ENCODE measurements around the gene DHRS12. TPM values are rescaled to one million over a fixed set of nuclear protein-coding genes. Genes with fewer than 3 reads are reported as not detected.
A peak's percentile ranks its signal among the peaks of the same experiment; 100 is the strongest.

The DHRS12 gene
- total and polyA plus RNA-seq, 4 donors = 11.8 to 23.5 (median 14.5) TPM

DNA sequence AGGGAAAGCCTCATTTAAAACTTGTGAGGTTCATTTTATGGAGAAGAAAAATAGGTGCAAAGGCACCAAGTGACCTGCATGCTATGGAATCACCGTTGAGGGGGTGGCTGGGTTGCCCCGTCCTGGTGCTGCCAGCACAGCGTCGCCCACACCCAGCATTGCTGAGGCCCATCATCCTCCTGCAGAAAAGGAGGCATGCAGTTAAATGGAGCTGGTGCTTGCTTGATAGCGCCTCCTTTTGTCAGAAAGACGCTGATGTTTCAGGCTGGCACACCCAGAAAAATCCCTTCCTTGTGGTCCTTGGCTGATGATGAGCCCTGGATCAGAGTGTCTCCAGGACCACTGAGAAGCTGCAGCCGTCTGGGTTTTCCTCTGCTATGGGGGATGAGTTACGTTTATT lies 36.9 kb downstream of the DHRS12 start:
- intact Hi-C loops (cut with DNase I) = no loop called here
- Histone ChIP-seq H3K9me3 (ENCODE audit: control insufficient read depth, low read length) (no peaks in the 10 kb centered on the region), H3K36me3 (ENCODE audit: control insufficient read depth in 1 of 2, insufficient read depth in 2 of 2, low read length in 1 of 2) (no peaks in the 10 kb centered on the region), H3K4me3 (ENCODE audit: low read length in 2 of 2) (no peak overlapping the region), H3K27me3 (ENCODE audit: control insufficient read depth in 1 of 2, insufficient read depth in 2 of 2, low read length in 1 of 2) (no peaks in the 10 kb centered on the region), H3K4me1 (ENCODE audit: control insufficient read depth in 1 of 2, insufficient read depth in 2 of 2, low read length in 2 of 2) (no peaks in the 10 kb centered on the region), H3K27ac (ENCODE audit: low read depth in 1 of 2, low read length in 2 of 2) (no peak overlapping the region)
- no peak for ATAC-seq (ENCODE audit: low FRiP score)
- DNase-seq = no peak
- 85 to 88% methylated on average over 8 of the region's 8 CpGs for WGBS, 2 donors

DNA sequence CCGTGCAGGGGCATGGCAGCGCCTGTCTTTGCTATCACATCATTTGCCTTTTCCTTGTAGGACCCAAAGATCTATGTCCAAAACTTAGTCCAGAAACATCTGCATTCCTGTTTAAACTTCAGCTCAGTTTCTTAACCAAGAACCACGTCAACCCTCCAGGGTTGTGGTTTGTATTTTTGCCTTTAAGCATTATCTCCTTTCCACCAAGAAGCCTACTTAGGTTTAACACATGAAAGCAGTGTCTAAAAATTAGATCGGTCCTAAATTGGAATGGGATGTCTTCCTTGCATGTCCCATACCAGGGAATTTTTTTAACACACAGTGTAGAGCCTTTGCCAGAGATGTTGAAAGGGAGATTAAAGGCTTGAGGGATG lies 38.8 kb downstream of the DHRS12 start:
- intact Hi-C loops (cut with DNase I) = no loop called here
- no peak for ATAC-seq (ENCODE audit: low FRiP score)
- no peak overlapping the region for H3K4me3 ChIP-seq (ENCODE audit: low read length in 2 of 2)

DNA sequence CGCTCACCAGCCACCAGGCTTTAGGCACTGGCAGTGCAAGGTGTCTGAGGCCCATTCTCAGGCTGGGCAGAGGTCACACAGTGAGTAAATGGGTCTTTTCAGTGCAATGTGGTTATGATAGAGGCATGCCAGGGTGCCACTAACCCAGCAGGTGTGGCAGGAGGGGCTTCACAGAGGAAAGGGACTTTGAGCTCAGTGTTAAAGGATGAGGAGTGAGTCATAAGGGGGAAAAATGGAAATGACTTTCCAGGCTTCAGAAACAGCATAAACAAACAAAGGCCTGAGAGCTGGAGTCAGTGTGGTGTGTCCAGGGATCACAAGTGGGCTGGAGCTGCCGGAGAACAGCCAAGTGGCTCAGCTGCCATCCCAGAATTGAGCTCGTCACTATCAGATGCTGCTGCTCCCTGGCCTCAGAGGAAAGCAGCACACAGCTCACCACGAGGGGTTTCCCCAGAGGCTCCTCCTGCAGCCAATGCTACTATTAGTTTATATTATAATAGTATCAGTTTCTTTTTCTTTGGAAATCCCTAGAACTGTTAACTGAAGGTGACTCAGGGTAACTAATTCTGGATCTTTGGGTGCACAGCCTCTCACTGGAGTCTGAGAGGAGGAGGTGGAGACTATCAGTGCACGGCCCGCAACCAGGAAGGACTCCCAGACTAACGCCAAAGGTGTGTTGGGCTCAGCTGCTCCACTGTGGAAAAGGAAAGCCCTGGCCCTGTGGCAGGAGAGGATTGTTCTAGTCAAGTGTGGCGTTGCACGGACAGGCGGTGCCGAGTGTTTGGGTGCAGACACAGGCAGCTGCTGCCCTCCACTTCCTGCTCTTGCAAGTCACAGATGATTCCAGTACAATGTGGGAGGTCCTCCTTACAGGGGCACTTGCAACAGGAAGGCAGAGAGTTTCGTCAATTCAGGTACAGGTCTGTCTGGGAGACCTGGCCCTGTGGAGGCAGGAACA lies 39.5 kb downstream of the DHRS12 start:
- DNase-seq (peak; percentile 75 to 78), ATAC-seq (ENCODE audit: low FRiP score) (peak; percentile 92)
- Histone ChIP-seq H3K4me3 (ENCODE audit: low read length in 2 of 2) (no peak overlapping the region), H3K9me3 (ENCODE audit: control insufficient read depth, low read length) (no peaks in the 10 kb centered on the region), H3K36me3 (ENCODE audit: control insufficient read depth in 1 of 2, insufficient read depth in 2 of 2, low read length in 1 of 2) (no peaks in the 10 kb centered on the region), H3K27ac (ENCODE audit: low read depth in 1 of 2, low read length in 2 of 2) (peak overlapping the region in 1 of 2 donors; percentile 94), H3K27me3 (ENCODE audit: control insufficient read depth in 1 of 2, insufficient read depth in 2 of 2, low read length in 1 of 2) (no peaks in the 10 kb centered on the region), H3K4me1 (ENCODE audit: control insufficient read depth in 1 of 2, insufficient read depth in 2 of 2, low read length in 2 of 2) (no peaks in the 10 kb centered on the region)
- intact Hi-C loops (cut with DNase I) = loop anchor here in 1 of 2 donors (5.0 kb wide), 1 partner anchor 38 kb away; the partner anchor contains the start of gene DHRS12
- WGBS, 2 donors = 16 to 19% methylated on average over 12 of the region's 12 CpGs

More for the DNA sequence above, 38.8 kb downstream of the DHRS12 start:
- no peak for DNase-seq
- Histone ChIP-seq H3K9me3 (ENCODE audit: control insufficient read depth, low read length) (no peaks in the 10 kb centered on the region), H3K36me3 (ENCODE audit: control insufficient read depth in 1 of 2, insufficient read depth in 2 of 2, low read length in 1 of 2) (no peaks in the 10 kb centered on the region), H3K27me3 (ENCODE audit: control insufficient read depth in 1 of 2, insufficient read depth in 2 of 2, low read length in 1 of 2) (no peaks in the 10 kb centered on the region), H3K27ac (ENCODE audit: low read depth in 1 of 2, low read length in 2 of 2) (peak overlapping the region in 1 of 2 donors; percentile 94), H3K4me1 (ENCODE audit: control insufficient read depth in 1 of 2, insufficient read depth in 2 of 2, low read length in 2 of 2) (no peaks in the 10 kb centered on the region)
- 78 to 84% methylated on average over 4 of the region's 4 CpGs for WGBS, 2 donors

DNA sequence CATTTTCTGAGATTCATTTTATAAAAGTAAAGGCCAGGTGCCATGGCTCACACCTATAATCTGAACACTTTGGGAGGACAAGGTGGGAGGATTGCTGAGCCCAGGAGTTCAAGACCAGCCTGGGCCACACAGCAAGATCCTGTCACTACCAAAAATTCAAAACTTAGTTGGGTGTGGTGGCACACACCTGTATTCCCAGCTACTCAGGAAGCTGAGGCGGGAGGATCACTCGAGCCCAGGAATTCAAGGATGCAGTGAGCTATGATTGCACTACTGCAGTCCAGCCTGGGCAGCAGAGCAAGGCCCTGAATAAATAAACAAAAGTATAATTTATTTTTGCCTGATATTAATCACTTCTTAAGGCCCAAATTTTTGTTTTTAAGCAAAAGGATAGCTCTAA lies 40.5 kb downstream of the DHRS12 start:
- DNase-seq = no peak
- Histone ChIP-seq H3K9me3 (ENCODE audit: control insufficient read depth, low read length) (no peaks in the 10 kb centered on the region), H3K4me3 (ENCODE audit: low read length in 2 of 2) (no peak overlapping the region), H3K27ac (ENCODE audit: low read depth in 1 of 2, low read length in 2 of 2) (peak overlapping the region in 1 of 2 donors; percentile 38), H3K27me3 (ENCODE audit: control insufficient read depth in 1 of 2, insufficient read depth in 2 of 2, low read length in 1 of 2) (no peaks in the 10 kb centered on the region), H3K4me1 (ENCODE audit: control insufficient read depth in 1 of 2, insufficient read depth in 2 of 2, low read length in 2 of 2) (no peaks in the 10 kb centered on the region), H3K36me3 (ENCODE audit: control insufficient read depth in 1 of 2, insufficient read depth in 2 of 2, low read length in 1 of 2) (peaks cover 0 to 1% of the 10 kb centered on the region in 2 donors)
- ATAC-seq (ENCODE audit: low FRiP score) = no peak
- intact Hi-C loops (cut with DNase I) = loop anchor here in 1 of 2 donors (5.0 kb wide), 1 partner anchor 39 kb away; the partner anchor contains the start of gene DHRS12
- 77 to 79% methylated on average over 2 of the region's 2 CpGs for WGBS, 2 donors

DNA sequence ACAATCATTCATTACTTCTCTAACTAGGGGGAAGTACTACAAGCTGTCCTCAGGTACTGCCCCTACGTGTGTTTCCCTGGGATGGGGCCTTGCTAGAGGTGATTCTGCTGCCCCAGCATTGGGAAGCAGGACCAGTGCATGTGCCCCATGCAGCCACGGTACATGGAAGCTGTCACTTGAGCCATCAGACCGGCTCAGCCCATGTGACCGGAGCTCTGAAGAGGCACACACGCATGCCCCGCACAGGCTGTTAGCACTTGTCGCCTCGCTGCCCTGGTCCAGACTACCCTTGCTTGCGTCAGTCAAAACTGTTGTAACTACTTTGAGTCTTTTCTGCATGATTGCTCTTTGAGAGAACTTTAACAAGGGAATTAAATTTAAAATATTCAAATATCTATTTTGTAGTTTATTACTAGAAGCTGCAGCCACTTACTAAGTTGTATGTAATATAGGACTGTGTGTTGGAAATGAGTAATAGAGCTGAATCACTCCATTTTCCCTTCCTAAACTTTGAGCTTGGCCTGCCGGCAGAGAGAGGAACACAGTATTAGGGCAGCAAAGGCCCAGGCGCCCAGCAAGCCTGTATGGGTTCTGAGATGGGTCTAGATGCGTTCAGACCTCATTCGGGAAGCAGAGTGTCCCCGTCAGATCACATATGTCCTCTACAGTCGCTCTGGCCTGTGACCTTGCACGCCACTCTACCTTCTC lies 42.2 kb downstream of the DHRS12 start:
- Histone ChIP-seq H3K27me3 (ENCODE audit: control insufficient read depth in 1 of 2, insufficient read depth in 2 of 2, low read length in 1 of 2) (no peaks in the 10 kb centered on the region), H3K9me3 (ENCODE audit: control insufficient read depth, low read length) (no peaks in the 10 kb centered on the region), H3K4me3 (ENCODE audit: low read length in 2 of 2) (no peak overlapping the region), H3K4me1 (ENCODE audit: control insufficient read depth in 1 of 2, insufficient read depth in 2 of 2, low read length in 2 of 2) (no peaks in the 10 kb centered on the region), H3K27ac (ENCODE audit: low read depth in 1 of 2, low read length in 2 of 2) (no peak overlapping the region), H3K36me3 (ENCODE audit: control insufficient read depth in 1 of 2, insufficient read depth in 2 of 2, low read length in 1 of 2) (peaks cover 2 to 7% of the 10 kb centered on the region in 2 donors)
- intact Hi-C loops (cut with DNase I) = loop anchor here in 1 of 2 donors (5.0 kb wide), 1 partner anchor 41 kb away; the partner anchor contains the start of gene DHRS12
- DNase-seq = peak in 1 of 2 donors; percentile 72
- ATAC-seq (ENCODE audit: low FRiP score) = no peak
- WGBS, 2 donors = 93 to 95% methylated on average over 16 of the region's 16 CpGs

DNA sequence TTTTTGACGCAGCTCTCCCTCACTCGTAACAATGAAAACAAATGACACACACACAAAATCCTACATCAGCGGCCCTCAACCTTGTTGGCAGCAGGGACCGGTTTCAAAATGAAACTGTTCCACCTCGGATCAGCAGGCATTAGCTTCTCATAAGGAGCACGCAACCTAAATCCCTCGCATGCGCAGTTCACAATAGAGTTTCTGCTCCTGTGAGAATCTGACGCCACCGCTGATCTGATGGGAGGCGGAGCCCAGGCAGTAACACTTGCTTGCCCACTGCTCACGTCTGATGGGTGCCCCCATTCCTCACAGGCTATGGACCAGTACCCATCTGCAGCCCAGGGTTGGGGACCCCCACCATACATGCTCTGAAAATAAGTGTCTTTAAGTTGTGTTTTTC lies 43.4 kb downstream of the DHRS12 start:
- 29 to 36% methylated on average over 12 of the region's 12 CpGs for WGBS, 2 donors
- H3K4me3 ChIP-seq (ENCODE audit: low read length in 2 of 2) = no peak overlapping the region
- peaks cover 6 to 7% of the 10 kb centered on the region in 2 donors for H3K36me3 ChIP-seq (ENCODE audit: control insufficient read depth in 1 of 2, insufficient read depth in 2 of 2, low read length in 1 of 2)
- intact Hi-C loops (cut with DNase I) = loop anchor here in 1 of 2 donors (5.0 kb wide), 1 partner anchor 42 kb away; the partner anchor contains the start of gene DHRS12
- no peaks in the 10 kb centered on the region for H3K27me3 ChIP-seq (ENCODE audit: control insufficient read depth in 1 of 2, insufficient read depth in 2 of 2, low read length in 1 of 2)
- DNase-seq = peak; percentile 73 to 75
- peak overlapping the region in 1 of 2 donors; percentile 72 for H3K27ac ChIP-seq (ENCODE audit: low read depth in 1 of 2, low read length in 2 of 2)
- peak; percentile 37 for ATAC-seq (ENCODE audit: low FRiP score)
- H3K9me3 ChIP-seq (ENCODE audit: control insufficient read depth, low read length) = no peaks in the 10 kb centered on the region
- no peaks in the 10 kb centered on the region for H3K4me1 ChIP-seq (ENCODE audit: control insufficient read depth in 1 of 2, insufficient read depth in 2 of 2, low read length in 2 of 2)

DNA sequence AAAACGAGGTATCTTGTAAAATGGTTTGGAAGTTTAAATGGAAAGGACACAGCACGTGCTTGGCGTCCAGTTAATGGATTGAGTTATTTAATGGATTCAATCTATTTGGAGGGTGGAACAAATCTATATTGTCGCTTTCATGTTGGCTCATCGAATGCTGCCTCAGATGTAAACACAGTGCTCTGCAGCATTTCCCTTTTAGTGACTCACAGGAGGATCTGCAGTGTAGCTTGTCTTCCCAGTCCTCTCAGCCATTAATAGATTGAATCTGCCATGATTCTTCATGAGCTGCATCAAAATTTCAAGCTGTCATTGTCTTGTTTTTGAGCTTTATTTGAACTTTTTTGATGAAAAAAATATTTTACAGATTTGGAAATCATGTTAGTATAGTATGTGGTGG lies 44.7 kb downstream of the DHRS12 start:
- Histone ChIP-seq H3K36me3 (ENCODE audit: control insufficient read depth in 1 of 2, insufficient read depth in 2 of 2, low read length in 1 of 2) (peaks cover 6 to 7% of the 10 kb centered on the region in 2 donors), H3K4me3 (ENCODE audit: low read length in 2 of 2) (no peak overlapping the region), H3K27ac (ENCODE audit: low read depth in 1 of 2, low read length in 2 of 2) (no peak overlapping the region), H3K27me3 (ENCODE audit: control insufficient read depth in 1 of 2, insufficient read depth in 2 of 2, low read length in 1 of 2) (no peaks in the 10 kb centered on the region), H3K4me1 (ENCODE audit: control insufficient read depth in 1 of 2, insufficient read depth in 2 of 2, low read length in 2 of 2) (no peaks in the 10 kb centered on the region), H3K9me3 (ENCODE audit: control insufficient read depth, low read length) (no peaks in the 10 kb centered on the region)
- no peak for ATAC-seq (ENCODE audit: low FRiP score)
- DNase-seq = no peak
- intact Hi-C loops (cut with DNase I) = no loop called here
- 93 to 94% methylated on average over 5 of the region's 5 CpGs for WGBS, 2 donors

DNA sequence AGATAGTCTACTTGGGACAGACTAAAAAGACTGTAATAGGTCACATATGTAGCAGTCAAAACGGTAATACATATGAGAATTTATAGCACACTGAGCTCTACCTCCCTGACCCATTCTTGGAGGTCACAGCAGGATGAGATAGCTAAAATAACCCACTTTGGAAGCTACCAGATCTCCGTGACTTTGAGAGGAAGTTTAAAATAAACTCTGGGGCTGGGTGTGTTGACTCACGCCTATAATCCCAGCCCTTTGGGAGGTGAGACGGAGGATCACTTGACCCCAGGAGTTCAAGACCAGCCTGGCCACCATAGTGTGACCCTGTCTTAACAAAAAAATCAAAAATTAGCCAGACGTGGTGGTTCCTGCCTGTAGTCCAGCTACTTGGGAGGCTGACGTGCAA lies 45.3 kb downstream of the DHRS12 start:
- H3K4me1 ChIP-seq (ENCODE audit: control insufficient read depth in 1 of 2, insufficient read depth in 2 of 2, low read length in 2 of 2) = no peaks in the 10 kb centered on the region
- H3K27me3 ChIP-seq (ENCODE audit: control insufficient read depth in 1 of 2, insufficient read depth in 2 of 2, low read length in 1 of 2) = no peaks in the 10 kb centered on the region
- H3K9me3 ChIP-seq (ENCODE audit: control insufficient read depth, low read length) = no peaks in the 10 kb centered on the region
- DNase-seq = no peak
- no peak overlapping the region for H3K4me3 ChIP-seq (ENCODE audit: low read length in 2 of 2)
- intact Hi-C loops (cut with DNase I) = no loop called here
- 75 to 88% methylated on average over 6 of the region's 6 CpGs for WGBS, 2 donors
- no peak overlapping the region for H3K27ac ChIP-seq (ENCODE audit: low read depth in 1 of 2, low read length in 2 of 2)
- no peak for ATAC-seq (ENCODE audit: low FRiP score)
- peaks cover 6 to 7% of the 10 kb centered on the region in 2 donors for H3K36me3 ChIP-seq (ENCODE audit: control insufficient read depth in 1 of 2, insufficient read depth in 2 of 2, low read length in 1 of 2)

All from aorta (tissue), 5 donors.